Adrenal gland (tissue), 5 donors: Measurements from ENCODE around the gene ARPC4.

Source experiments
- POLR2A ChIP-seq, 2 donors: fragments of 450-650 bp; IDR thresholded peaks; one replicate each; pipeline ENCODE4 v1.6.1; 2017; ENCODE audit warnings: antibody characterized with exemption in 2 of 2, mild to moderate bottlenecking in 2 of 2, moderate library complexity in 1 of 2
- TF ChIP-seq, protein P1 (sequence below), 6 experiments: fragments of 450-650 bp in 4 of 6; fragments of 200-600 bp in 2 of 6; sonication (generic) in 1 of 6; IDR thresholded peaks; 1 replicate in 5 of 6; 2 replicates in 1 of 6; pipeline versions ENCODE4 v1.5.1 to v1.8.0; 2016 to 2021; ENCODE audit warnings: antibody characterized with exemption in 6 of 6, mild to moderate bottlenecking in 2 of 6, moderate library complexity in 1 of 6
- donor health status: DM: no; HTN: no; CAD: no.

DNA sequence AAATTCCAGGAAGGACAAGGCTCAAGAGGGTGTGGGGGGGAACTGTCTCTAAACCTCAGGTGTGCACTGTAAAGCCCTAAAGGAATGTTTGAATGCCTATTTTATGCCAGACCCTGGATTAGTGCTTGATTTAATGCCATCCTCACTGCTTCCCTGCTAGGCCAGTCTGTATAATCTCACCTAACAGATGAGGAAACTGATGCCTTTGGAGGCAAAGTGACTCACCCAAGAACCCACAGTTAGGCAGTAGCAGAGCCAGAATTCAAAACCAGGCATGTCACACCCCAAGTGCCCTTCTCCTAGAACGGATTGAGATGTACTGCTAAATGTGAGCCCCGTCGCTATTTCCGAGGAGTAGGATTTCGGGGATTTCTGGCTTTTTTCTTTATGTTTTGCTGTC lies 31.0 kb upstream of the ARPC4 start:
- TF ChIP-seq, protein P1, sequence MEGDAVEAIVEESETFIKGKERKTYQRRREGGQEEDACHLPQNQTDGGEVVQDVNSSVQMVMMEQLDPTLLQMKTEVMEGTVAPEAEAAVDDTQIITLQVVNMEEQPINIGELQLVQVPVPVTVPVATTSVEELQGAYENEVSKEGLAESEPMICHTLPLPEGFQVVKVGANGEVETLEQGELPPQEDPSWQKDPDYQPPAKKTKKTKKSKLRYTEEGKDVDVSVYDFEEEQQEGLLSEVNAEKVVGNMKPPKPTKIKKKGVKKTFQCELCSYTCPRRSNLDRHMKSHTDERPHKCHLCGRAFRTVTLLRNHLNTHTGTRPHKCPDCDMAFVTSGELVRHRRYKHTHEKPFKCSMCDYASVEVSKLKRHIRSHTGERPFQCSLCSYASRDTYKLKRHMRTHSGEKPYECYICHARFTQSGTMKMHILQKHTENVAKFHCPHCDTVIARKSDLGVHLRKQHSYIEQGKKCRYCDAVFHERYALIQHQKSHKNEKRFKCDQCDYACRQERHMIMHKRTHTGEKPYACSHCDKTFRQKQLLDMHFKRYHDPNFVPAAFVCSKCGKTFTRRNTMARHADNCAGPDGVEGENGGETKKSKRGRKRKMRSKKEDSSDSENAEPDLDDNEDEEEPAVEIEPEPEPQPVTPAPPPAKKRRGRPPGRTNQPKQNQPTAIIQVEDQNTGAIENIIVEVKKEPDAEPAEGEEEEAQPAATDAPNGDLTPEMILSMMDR (IDR thresholded peaks at IDR 0.05) = no peak
- TF ChIP-seq POLR2A (IDR thresholded peaks at IDR 0.05) = no peak
